Breast epithelium (tissue), 4 donors: ENCODE data around the gene CDH18. TPM values are rescaled to one million over a fixed set of nuclear protein-coding genes. Genes with fewer than 3 reads are reported as not detected.

Source experiments
- DNase-seq, 2 donors: peaks; one replicate each; pipeline ENCODE4 v3.0.0-alpha.2; 2019; ENCODE audit warnings: low spot score in 2 of 2
- H3K27ac ChIP-seq, 2 donors: fragments of 200-600 bp; sonication (generic) in 1 of 2; one replicate each; pipeline ENCODE4 v1.5.1; 2016 to 2019; ENCODE audit warnings: mild to moderate bottlenecking in 1 of 2
- H3K27me3 ChIP-seq, 2 donors: fragments of 200-600 bp; sonication (generic) in 1 of 2; one replicate each; pipeline versions ENCODE4 v1.5.1 to v1.6.0; 2017 to 2019; ENCODE audit warnings: control low read depth in 1 of 2, mild to moderate bottlenecking in 1 of 2
- H3K36me3 ChIP-seq: fragments of 200-600 bp; one replicate; pipeline ENCODE4 v1.5.1; 2019
- H3K4me1 ChIP-seq, 2 donors: fragments of 200-600 bp; sonication (generic); one replicate each; pipeline ENCODE4 v1.5.1; 2016 to 2019; ENCODE audit warnings: control low read depth in 1 of 2
- H3K4me3 ChIP-seq, 3 donors: fragments of 200-600 bp; sonication (generic); 1 replicate in 2 of 3; 2 replicates in 1 of 3; pipeline ENCODE4 v1.5.1; 2016 to 2019; ENCODE audit warnings: mild to moderate bottlenecking in 3 of 3, moderate library complexity in 2 of 3
- H3K9me3 ChIP-seq, 2 donors: fragments of 200-600 bp; sonication (generic) in 1 of 2; one replicate each; pipeline ENCODE4 v1.5.1; 2016 to 2019; ENCODE audit warnings: control low read depth in 1 of 2
- CTCF ChIP-seq, 3 donors: fragments of 450-650 bp; IDR thresholded peaks; one replicate each; pipeline ENCODE4 v1.5.1; 2016 to 2017; ENCODE audit warnings: antibody characterized with exemption in 3 of 3, mild to moderate bottlenecking in 3 of 3, moderate library complexity in 3 of 3
- POLR2A ChIP-seq: fragments of 450-650 bp; IDR thresholded peaks from one replicate; pipeline ENCODE4 v1.6.1; 2016; ENCODE audit warnings: antibody characterized with exemption, mild to moderate bottlenecking, moderate library complexity
- POLR2AphosphoS5 ChIP-seq, 3 donors: sonication (generic); formaldehyde crosslinking; IDR thresholded peaks; one replicate each; pipeline ENCODE4 v1.6.1; 2017; ENCODE audit warnings: antibody characterized with exemption in 3 of 3
- intact Hi-C: fragments of 100-400 bp; cut with DNase I; formaldehyde crosslinking; loops from one replicate; pipeline ENCODE4 v1.15.1; 2023; ENCODE audit warnings: low total_unique reads
- total RNA-seq, 3 donors: library from RNA; depleted of rRNA; stranded (reverse); fragments of >200 nt; gene quantifications; one replicate each; pipeline ENCODE4 v1.1.0, GENCODE V29; 2016

CDH18 gene
- total RNA-seq, 3 donors from 2014 or later: not detected

GRCh38 chr5:19885040-19885824, 102.8 kb downstream of the CDH18 start:
- TF ChIP-seq CTCF (IDR thresholded peaks at IDR 0.05) (no peak), POLR2A (no peak)
- no peaks in the 10 kb centered on the region for H3K9me3 ChIP-seq
- H3K4me1 ChIP-seq: no peaks in the 10 kb centered on the region
- no peaks in the 10 kb centered on the region for H3K27me3 ChIP-seq
- DNase-seq: no peak
- no peak overlapping the region for H3K4me3 ChIP-seq
- no peaks in the 10 kb centered on the region for H3K36me3 ChIP-seq
- intact Hi-C loops: no loop called here
- H3K27ac ChIP-seq: no peak overlapping the region

- H3K9me3 ChIP-seq: no peaks in the 10 kb centered on the region
- no peaks in the 10 kb centered on the region for H3K27me3 ChIP-seq
- intact Hi-C loops: loop anchor here (5.0 kb wide), 1 partner anchor 319 kb away; no protein-coding TSS in a partner anchor
- H3K27ac ChIP-seq: no peak overlapping the region
- H3K4me1 ChIP-seq: no peaks in the 10 kb centered on the region
- no peak overlapping the region for H3K4me3 ChIP-seq
- no peak for DNase-seq
- TF ChIP-seq CTCF (IDR thresholded peaks at IDR 0.05): no peak
- no peak for TF ChIP-seq POLR2AphosphoS5 (IDR thresholded peaks at IDR 0.05)
- TF ChIP-seq POLR2A: no peak
- H3K36me3 ChIP-seq: no peaks in the 10 kb centered on the region
Observed at GRCh38 chr5:19880859-19881436, 107.1 kb downstream of the CDH18 start.

GRCh38 chr5:19880458-19880857, 107.5 kb downstream of the CDH18 start:
- Histone ChIP-seq H3K4me3 (no peak overlapping the region), H3K9me3 (no peaks in the 10 kb centered on the region), H3K4me1 (no peaks in the 10 kb centered on the region), H3K36me3 (no peaks in the 10 kb centered on the region), H3K27ac (no peak overlapping the region), H3K27me3 (no peaks in the 10 kb centered on the region)
- intact Hi-C loops: loop anchor here (5.0 kb wide), 1 partner anchor 318 kb away; no protein-coding TSS in a partner anchor
- no peak for DNase-seq
- TF ChIP-seq CTCF (IDR thresholded peaks at IDR 0.05) (no peak), POLR2A (no peak), POLR2AphosphoS5 (IDR thresholded peaks at IDR 0.05) (no peak)

- Histone ChIP-seq H3K9me3 (peaks cover 0 to 6% of the 10 kb centered on the region in 2 donors), H3K27ac (no peak overlapping the region), H3K4me3 (no peak overlapping the region), H3K36me3 (no peaks in the 10 kb centered on the region), H3K27me3 (no peaks in the 10 kb centered on the region), H3K4me1 (no peaks in the 10 kb centered on the region)
- no peak for DNase-seq
- intact Hi-C loops: no loop called here
- TF ChIP-seq CTCF (IDR thresholded peaks at IDR 0.05): no peak
- no peak for TF ChIP-seq POLR2AphosphoS5 (IDR thresholded peaks at IDR 0.05)
- no peak for TF ChIP-seq POLR2A
Observed at GRCh38 chr5:19874811-19875210, 113.2 kb downstream of the CDH18 start.

- peak overlapping the region in 1 of 3 donors; percentile 29 for H3K4me3 ChIP-seq
- no peak overlapping the region for H3K27ac ChIP-seq
- no peaks in the 10 kb centered on the region for H3K9me3 ChIP-seq
- no peak for DNase-seq
- no peaks in the 10 kb centered on the region for H3K27me3 ChIP-seq
- intact Hi-C loops: no loop called here
- H3K36me3 ChIP-seq: no peaks in the 10 kb centered on the region
- no peak for TF ChIP-seq POLR2AphosphoS5 (IDR thresholded peaks at IDR 0.05)
- TF ChIP-seq CTCF (IDR thresholded peaks at IDR 0.05): no peak
- TF ChIP-seq POLR2A: no peak
- no peaks in the 10 kb centered on the region for H3K4me1 ChIP-seq
Observed at GRCh38 chr5:19866090-19866450, 121.9 kb downstream of the CDH18 start.
